Measurements from ENCODE around the gene CHL1.

The CHL1 gene

DNA sequence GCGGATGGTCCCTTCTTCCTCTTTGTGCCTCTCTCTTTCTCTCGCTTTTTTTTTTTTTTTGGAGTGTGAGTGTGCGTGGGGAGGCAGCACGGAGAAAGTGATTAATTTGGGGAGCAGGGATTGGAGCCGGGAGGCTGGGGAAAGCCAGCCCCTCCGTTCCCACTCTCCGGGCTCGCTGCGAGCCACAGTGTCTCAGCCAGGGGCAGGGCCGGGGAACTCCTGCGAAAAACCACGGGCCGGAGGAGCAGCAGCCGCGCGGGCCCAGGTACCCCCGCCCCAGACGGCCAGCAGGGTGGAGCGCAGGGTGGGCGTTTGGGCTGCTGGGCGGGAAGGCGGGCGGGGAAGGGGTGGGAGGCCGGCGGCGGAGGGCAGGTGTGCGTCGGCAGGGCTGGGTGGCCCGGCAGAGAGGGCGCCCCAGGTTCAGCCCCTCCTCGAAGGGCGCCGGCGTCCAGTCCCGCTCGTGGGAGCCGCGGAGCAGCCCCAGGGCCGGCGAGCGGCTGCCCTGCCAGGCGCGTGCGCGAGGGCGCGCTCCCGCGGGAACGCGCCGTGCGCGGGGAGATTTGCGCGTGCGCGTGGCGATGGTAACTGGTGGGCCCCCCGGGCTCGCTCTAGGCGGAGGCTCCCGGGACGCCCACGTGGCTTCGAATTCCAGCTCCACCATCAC is 1.4 kb downstream of the CHL1 start:
- no peak overlapping the region for H3K4me3 Mint-ChIP-seq
- H3K27ac Mint-ChIP-seq, result no peak overlapping the region
- H3K4me1 Mint-ChIP-seq (ENCODE audit: low read depth), result peaks cover 3% of the 10 kb centered on the region
- DNase-seq (ENCODE audit: low spot score), result no peak
- H3K27me3 Mint-ChIP-seq (ENCODE audit: low read depth), result peaks cover 16% of the 10 kb centered on the region
- H3K9me3 Mint-ChIP-seq, result peaks cover 4% of the 10 kb centered on the region
- peaks cover 4% of the 10 kb centered on the region for H3K36me3 Mint-ChIP-seq (ENCODE audit: low read depth)

DNA sequence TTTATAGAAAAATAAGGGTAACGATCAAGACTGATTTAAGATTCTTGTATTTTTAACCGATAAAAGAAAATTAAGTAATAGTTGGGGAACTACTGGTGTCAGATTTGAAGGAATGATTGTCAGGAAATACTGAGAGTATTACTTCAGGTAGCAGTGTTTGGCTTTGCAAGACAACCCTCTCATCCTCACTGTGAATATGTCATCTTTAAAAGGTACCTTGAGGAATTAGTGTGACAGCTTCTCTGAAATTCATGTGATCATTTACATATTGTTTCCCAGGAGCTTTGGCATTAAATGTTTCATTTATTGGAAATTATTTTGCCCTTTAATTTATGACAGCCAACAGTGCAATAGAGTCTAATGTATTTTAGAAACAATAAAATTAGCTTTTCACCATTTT is 3.3 kb downstream of the CHL1 start:
- peaks cover 4% of the 10 kb centered on the region for H3K36me3 Mint-ChIP-seq (ENCODE audit: low read depth)
- no peak overlapping the region for H3K4me3 Mint-ChIP-seq
- peaks cover 4% of the 10 kb centered on the region for H3K9me3 Mint-ChIP-seq
- no peak for DNase-seq (ENCODE audit: low spot score)
- H3K27ac Mint-ChIP-seq, result no peak overlapping the region
- H3K27me3 Mint-ChIP-seq (ENCODE audit: low read depth), result peaks cover 16% of the 10 kb centered on the region
- peaks cover 3% of the 10 kb centered on the region for H3K4me1 Mint-ChIP-seq (ENCODE audit: low read depth)

DNA sequence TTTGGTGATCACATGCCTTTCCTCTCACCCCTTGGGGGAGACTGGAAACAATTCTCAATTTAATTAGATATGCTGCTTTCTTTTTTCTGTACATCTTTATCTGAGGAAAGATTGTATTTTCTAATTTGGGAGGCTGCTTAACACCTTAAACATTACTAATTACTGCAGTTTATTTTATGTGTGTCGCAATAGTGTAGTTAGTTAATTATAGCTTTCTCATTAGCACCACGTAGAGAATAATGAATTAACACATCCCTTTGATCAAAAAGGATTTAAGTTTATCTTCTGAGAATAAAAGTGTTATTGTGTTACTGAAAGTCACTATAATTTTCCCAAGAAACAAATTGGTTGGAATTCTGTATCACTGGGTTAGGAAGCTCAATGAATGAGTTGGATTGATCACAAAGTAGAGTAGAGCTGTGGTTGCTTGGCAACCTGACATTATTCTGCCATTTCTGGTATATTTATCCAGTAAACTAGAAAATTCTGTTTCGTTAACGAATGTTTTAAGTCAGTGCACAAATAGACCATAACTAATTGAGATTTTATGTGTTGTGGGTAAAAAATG is 4.3 kb downstream of the CHL1 start:
- H3K27ac Mint-ChIP-seq, result no peak overlapping the region

DNA sequence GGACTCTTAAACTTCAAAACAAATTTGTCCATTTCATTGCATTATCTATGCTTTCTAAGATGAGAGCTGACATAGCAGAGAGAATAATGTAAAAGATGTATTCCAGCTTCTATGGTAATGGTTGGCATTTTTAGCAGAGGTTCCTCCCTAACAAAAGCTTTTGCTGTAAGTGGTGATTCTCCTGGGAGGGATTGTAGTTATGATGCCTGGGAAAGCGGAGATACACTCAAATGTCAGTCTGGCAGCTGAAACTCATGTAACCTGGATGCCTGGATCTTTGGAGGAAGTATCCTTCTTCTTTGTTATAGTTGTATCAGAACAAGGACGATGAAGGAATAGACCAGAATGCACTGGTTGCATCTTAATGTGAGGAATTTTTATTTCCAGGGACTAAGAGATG is 7.5 kb downstream of the CHL1 start:
- no peak for DNase-seq (ENCODE audit: low spot score)
- H3K27ac Mint-ChIP-seq, result no peak overlapping the region
- no peaks in the 10 kb centered on the region for H3K27me3 Mint-ChIP-seq (ENCODE audit: low read depth)
- H3K4me3 Mint-ChIP-seq, result no peak overlapping the region
- no peaks in the 10 kb centered on the region for H3K36me3 Mint-ChIP-seq (ENCODE audit: low read depth)
- H3K4me1 Mint-ChIP-seq (ENCODE audit: low read depth), result no peaks in the 10 kb centered on the region
- no peaks in the 10 kb centered on the region for H3K9me3 Mint-ChIP-seq

More for the DNA sequence above, 4.3 kb downstream of the CHL1 start:
- Mint-ChIP-seq H3K9me3 (peaks cover 4% of the 10 kb centered on the region), H3K4me1 (ENCODE audit: low read depth) (peaks cover 3% of the 10 kb centered on the region), H3K27me3 (ENCODE audit: low read depth) (peaks cover 10% of the 10 kb centered on the region), H3K4me3 (no peak overlapping the region), H3K36me3 (ENCODE audit: low read depth) (peaks cover 4% of the 10 kb centered on the region)
- no peak for DNase-seq (ENCODE audit: low spot score)

DNA sequence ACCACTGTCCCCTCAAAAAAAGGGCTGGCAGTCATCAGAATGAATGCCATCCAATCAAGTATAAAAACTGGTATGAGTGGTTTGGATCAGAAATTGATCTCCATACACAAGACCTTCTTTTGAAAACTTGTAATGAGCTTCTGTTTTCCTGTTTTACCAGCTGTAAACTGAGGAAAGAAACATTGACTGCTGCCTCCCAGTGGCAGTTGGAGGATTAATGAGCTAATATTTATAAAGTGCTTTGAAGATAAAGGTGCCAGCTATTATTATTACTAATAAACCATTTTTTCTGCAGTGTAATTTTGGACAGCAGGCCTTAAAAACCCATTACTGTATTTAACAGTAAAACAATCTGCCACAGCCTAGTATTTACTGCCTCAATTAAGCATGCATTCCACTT is 11.4 kb downstream of the CHL1 start:
- Mint-ChIP-seq H3K36me3 (ENCODE audit: low read depth) (no peaks in the 10 kb centered on the region), H3K27me3 (ENCODE audit: low read depth) (no peaks in the 10 kb centered on the region), H3K4me3 (no peak overlapping the region), H3K4me1 (ENCODE audit: low read depth) (no peaks in the 10 kb centered on the region), H3K9me3 (no peaks in the 10 kb centered on the region), H3K27ac (no peak overlapping the region)
- no peak for DNase-seq (ENCODE audit: low spot score)

DNA sequence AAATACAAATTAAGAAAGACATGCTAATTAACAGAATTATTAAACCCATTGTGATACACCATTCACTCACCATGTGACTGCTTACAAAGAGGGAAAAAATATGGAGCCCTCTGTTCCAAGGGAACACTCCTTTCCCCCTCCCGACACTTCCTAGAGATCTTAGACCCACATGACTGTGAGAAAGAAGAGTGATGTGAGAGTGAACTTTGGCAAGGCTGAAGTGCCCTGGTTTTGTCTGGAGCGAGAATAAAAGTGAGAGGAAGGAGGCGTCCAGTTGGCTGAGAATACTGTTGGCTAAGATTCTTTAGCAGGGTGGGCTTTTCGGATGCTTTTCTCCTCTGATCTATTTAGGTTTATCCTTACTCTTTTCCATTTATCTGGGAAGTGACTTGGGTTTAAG is 14.1 kb downstream of the CHL1 start:
- no peak for DNase-seq (ENCODE audit: low spot score)
- Mint-ChIP-seq H3K36me3 (ENCODE audit: low read depth) (no peaks in the 10 kb centered on the region), H3K27ac (no peak overlapping the region), H3K4me1 (ENCODE audit: low read depth) (no peaks in the 10 kb centered on the region), H3K27me3 (ENCODE audit: low read depth) (no peaks in the 10 kb centered on the region), H3K9me3 (no peaks in the 10 kb centered on the region), H3K4me3 (no peak overlapping the region)

DNA sequence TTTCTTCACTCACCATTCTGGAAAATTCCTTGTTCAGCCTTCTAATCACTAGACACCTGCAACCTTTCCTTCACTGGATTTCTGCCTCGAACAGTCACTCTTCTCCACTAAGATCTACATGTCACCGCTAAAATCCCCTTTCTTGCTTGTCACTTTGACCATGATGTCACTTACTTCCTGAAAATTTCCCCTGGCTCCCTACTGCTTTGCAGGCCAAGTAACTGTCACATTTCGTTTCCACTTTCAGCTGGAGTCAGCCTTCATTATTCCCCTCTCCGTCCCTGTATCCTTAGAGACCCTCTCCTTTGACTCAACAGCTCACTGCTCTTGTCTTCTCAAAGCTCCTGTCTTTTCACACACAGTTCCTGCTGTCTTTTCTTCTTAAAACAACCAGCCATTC is 15.9 kb downstream of the CHL1 start:
- no peak overlapping the region for H3K4me3 Mint-ChIP-seq
- no peaks in the 10 kb centered on the region for H3K27me3 Mint-ChIP-seq (ENCODE audit: low read depth)
- no peaks in the 10 kb centered on the region for H3K36me3 Mint-ChIP-seq (ENCODE audit: low read depth)
- no peaks in the 10 kb centered on the region for H3K9me3 Mint-ChIP-seq
- H3K4me1 Mint-ChIP-seq (ENCODE audit: low read depth), result no peaks in the 10 kb centered on the region
- no peak overlapping the region for H3K27ac Mint-ChIP-seq
- DNase-seq (ENCODE audit: low spot score), result no peak

DNA sequence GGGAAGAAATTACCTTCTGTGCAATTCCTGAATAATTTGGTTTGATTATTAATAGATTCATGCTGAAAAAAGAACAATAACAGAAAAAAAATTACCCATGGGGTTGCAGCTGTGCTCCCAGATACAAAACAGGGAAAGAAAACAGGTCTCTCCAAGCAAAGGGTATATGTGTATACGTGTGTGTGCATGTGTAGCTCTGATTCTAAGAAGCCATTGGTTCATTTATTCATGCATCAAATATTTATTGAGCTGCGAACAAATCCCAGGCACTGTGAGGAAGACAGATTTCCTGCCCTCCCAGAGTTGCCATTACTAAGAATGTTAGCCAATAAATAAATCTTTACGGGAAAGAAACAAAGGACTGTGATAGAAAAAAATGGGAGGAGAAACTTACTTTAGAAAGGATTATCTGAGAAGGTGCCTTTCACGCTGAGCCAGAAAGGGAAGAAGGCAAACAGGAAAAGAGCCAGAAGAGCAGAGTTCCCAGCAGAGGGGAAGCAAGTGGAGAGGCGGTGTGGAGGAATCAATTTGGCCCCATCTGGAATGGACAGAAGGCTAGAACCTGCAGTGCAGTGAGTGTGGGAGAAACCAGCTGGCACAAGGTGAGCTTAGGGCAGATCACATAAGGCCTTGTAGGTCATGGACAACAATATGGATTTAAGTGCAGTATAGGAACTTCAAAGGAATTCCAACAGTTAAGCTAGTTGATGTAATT is 20.7 kb downstream of the CHL1 start:
- H3K4me1 Mint-ChIP-seq (ENCODE audit: low read depth), result no peaks in the 10 kb centered on the region

DNA sequence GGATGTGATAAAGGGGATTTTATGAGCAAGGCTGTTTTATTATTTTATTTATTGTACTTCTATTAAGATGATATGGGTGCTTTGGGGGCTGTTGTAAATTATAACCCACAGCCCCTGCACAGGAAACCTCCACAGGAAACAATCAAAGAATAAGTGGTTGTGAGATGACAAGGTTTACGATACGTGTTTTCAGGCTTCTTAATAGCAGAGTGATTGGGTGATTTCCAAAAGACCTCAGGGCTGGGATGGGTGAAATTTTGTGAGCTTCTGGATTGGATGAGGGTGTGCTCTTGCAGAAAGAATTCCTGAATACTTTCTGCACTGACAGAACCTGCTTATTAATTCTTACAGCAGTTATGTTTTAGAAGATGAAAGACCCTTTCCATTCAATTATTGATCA is 21.4 kb downstream of the CHL1 start:
- H3K4me3 Mint-ChIP-seq, result no peak overlapping the region
- H3K36me3 Mint-ChIP-seq (ENCODE audit: low read depth), result no peaks in the 10 kb centered on the region
- H3K27ac Mint-ChIP-seq, result no peak overlapping the region
- no peaks in the 10 kb centered on the region for H3K27me3 Mint-ChIP-seq (ENCODE audit: low read depth)
- peaks cover 7% of the 10 kb centered on the region for H3K9me3 Mint-ChIP-seq
- no peaks in the 10 kb centered on the region for H3K4me1 Mint-ChIP-seq (ENCODE audit: low read depth)
- DNase-seq (ENCODE audit: low spot score), result no peak

More for the DNA sequence above, 20.7 kb downstream of the CHL1 start:
- Mint-ChIP-seq H3K36me3 (ENCODE audit: low read depth) (no peaks in the 10 kb centered on the region), H3K27me3 (ENCODE audit: low read depth) (no peaks in the 10 kb centered on the region), H3K4me3 (no peak overlapping the region), H3K27ac (no peak overlapping the region), H3K9me3 (no peaks in the 10 kb centered on the region)
- DNase-seq (ENCODE audit: low spot score), result no peak

DNA sequence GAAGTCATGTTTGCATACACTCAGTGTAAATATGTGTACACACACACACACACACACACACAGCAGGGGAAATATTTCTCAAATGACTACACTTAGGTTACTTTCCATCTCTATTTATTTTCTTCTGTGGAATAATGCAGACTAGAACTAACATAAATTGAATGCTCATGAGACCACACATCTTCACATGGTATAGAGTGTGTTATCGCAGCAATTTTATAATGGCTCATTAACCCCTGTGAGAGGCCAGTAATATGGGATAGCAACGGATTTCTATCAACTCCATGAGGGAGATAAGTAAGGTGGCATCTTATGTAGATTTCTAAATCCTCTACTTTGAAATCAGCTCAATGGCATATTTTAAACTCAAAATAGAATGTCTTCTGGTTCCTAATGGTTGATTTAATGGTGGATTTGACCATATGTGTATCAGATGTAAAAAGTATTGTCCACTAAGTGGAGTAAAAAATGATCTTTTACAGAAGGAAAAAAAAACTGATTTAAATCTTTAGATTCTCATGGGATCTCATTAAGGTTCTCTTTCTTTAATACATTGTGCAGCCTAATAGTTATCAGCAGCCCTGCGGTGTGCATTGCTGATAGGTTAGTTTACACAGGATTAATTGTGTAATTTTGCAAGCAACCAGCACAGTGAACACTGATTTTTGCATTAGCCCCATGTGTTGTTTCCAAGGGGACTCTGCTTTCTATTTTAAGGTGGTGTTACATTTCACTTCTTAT is 32.0 kb downstream of the CHL1 start:
- Mint-ChIP-seq H3K4me3 (no peak overlapping the region), H3K4me1 (ENCODE audit: low read depth) (no peaks in the 10 kb centered on the region), H3K9me3 (peaks cover 2% of the 10 kb centered on the region), H3K27me3 (ENCODE audit: low read depth) (no peaks in the 10 kb centered on the region), H3K27ac (no peak overlapping the region), H3K36me3 (ENCODE audit: low read depth) (no peaks in the 10 kb centered on the region)
- no peak for DNase-seq (ENCODE audit: low spot score)

DNA sequence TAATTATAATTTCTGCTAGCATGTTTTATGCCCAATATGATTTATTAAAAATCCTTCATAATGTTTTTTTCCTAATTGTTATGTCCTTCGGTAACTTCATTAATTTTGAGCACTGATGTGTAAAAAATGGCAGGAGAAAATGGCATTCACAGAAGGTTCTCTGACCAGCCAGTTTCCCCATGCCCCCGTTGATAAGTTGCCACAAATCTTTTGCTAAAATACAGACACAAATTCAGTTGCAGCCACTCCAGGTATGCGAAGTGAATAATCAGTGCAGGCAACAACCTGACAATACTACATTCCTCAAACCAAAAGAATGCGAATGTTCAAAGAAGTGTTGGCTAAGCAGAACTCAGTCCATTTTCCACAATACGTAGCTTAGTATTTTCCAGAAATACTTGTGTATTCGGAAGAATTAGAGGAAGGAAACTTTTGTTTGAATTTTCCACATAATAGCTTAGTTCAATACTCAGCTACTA is 32.7 kb downstream of the CHL1 start:
- Mint-ChIP-seq H3K4me1 (ENCODE audit: low read depth) (no peaks in the 10 kb centered on the region), H3K4me3 (no peak overlapping the region), H3K9me3 (no peaks in the 10 kb centered on the region), H3K27me3 (ENCODE audit: low read depth) (no peaks in the 10 kb centered on the region), H3K27ac (no peak overlapping the region), H3K36me3 (ENCODE audit: low read depth) (no peaks in the 10 kb centered on the region)
- no peak for DNase-seq (ENCODE audit: low spot score)

DNA sequence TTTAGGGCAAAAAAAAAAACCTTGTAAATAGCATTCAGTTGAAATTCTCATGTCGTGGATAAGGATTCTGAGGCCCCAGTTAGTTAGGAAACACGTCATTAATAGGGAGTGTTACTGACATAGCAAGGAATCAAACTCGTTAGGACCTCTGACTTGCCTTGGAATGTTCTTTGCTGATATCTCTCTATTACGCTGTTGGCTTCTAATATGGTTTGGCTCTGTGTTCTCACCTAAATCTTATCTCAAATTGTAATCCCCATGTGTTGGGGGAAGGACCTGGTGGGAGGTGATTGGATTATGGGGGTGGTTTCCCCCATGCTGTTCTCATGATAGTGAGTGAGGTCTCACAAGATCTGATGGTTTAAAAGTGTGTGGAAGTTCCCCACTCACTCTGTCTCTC is 40.3 kb downstream of the CHL1 start:
- Mint-ChIP-seq H3K4me1 (ENCODE audit: low read depth) (no peaks in the 10 kb centered on the region), H3K27ac (no peak overlapping the region), H3K36me3 (ENCODE audit: low read depth) (no peaks in the 10 kb centered on the region), H3K27me3 (ENCODE audit: low read depth) (no peaks in the 10 kb centered on the region), H3K9me3 (peaks cover 4% of the 10 kb centered on the region), H3K4me3 (no peak overlapping the region)
- DNase-seq (ENCODE audit: low spot score), result no peak

DNA sequence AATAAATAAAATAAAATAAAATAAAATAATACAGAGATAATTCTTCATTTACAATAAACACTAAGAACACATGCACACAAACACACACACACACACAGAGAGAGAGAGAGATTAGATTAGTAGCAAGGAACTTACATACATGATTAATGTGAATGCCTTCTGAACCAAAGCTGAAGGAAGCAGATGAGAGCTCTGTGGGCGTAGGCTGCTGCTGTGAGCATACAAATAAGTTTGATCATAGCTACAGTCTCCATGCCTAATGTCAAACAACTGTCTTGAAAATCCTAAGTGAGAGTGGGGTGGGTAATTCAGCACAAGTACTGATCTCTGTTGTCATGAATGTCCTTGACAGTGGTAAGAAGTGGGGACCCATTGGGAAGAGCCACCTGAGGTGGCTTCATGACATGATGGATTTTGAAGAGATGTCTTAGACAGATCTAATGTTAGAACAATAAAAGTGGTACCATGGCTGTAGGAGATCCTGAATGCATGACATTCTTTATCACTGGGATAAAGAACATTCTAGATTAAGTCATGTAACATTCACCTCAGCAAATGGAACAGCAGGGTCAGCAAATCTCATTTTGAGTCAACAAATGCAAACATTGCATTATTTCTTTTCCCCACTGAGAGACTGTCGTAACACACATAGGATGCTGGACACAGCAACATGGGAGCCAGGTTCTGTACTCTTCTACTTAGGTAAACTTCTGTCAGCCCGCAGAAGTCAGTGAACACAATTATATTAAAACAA is 46.2 kb downstream of the CHL1 start:
- Mint-ChIP-seq H3K9me3 (peaks cover 4% of the 10 kb centered on the region), H3K27me3 (ENCODE audit: low read depth) (no peaks in the 10 kb centered on the region), H3K27ac (no peak overlapping the region), H3K36me3 (ENCODE audit: low read depth) (no peaks in the 10 kb centered on the region), H3K4me3 (no peak overlapping the region), H3K4me1 (ENCODE audit: low read depth) (no peaks in the 10 kb centered on the region)
- no peak for DNase-seq (ENCODE audit: low spot score)
